K562 (cell line): ENCODE data around the gene METRN. TPM values are rescaled to one million over a fixed set of nuclear protein-coding genes. Genes with fewer than 3 reads are reported as not detected.

Experiments
- BCL6 ChIP-seq: fragments of 250-450 bp; sonication (Bioruptor Pico); IDR thresholded peaks from 2 replicates; pipeline ENCODE4 v1.4.0; 2020
- FOXP4 ChIP-seq: sonication (generic); formaldehyde crosslinking; IDR thresholded peaks from 2 replicates; pipeline ENCODE4 v1.8.0; 2022; ENCODE audit warnings: mild to moderate bottlenecking, missing genetic modification reagents, borderline replicate concordance
- GABPB2 ChIP-seq: fragments of 250-450 bp; sonication (Bioruptor Pico); conservative IDR thresholded peaks from 2 replicates; pipeline ENCODE4 v1.5.1; 2021; ENCODE audit warnings: mild to moderate bottlenecking
- HNRNPK ChIP-seq: fragments of 200-400 bp; formaldehyde crosslinking; IDR thresholded peaks from one replicate; pipeline ENCODE4 v1.6.1; 2018; ENCODE audit warnings: mild to moderate bottlenecking, low read depth, low read length; ENCODE audit not compliant: poor library complexity, severe bottlenecking
- HNRNPL ChIP-seq: fragments of 200-400 bp; formaldehyde crosslinking; IDR thresholded peaks from 2 replicates; pipeline ENCODE4 v1.6.1; 2017; ENCODE audit warnings: low read depth, mild to moderate bottlenecking, low read length
- MTF1 ChIP-seq: fragments of 250-450 bp; sonication (Bioruptor Pico); IDR thresholded peaks from 2 replicates; pipeline ENCODE4 v1.9.0; 2021; ENCODE audit warnings: moderate library complexity, mild to moderate bottlenecking, inconsistent platforms, borderline replicate concordance
- TEAD4 ChIP-seq, 2 experiments: sonication (generic) in 1 of 2; formaldehyde crosslinking in 1 of 2; IDR thresholded peaks; 2 replicates each; pipeline versions ENCODE4 v1.6.1 to v1.8.0; 2012 to 2022; ENCODE audit warnings: borderline replicate concordance in 1 of 2, inconsistent platforms in 1 of 2, low read length in 1 of 2, mild to moderate bottlenecking in 1 of 2, missing genetic modification reagents in 1 of 2
- TRIM25 ChIP-seq: fragments of 450-650 bp; IDR thresholded peaks from 2 replicates; pipeline ENCODE4 v1.7.0; 2016; ENCODE audit warnings: borderline replicate concordance
- XRCC4 ChIP-seq: IDR thresholded peaks from one replicate; pipeline ENCODE4 v1.6.1; 2011; ENCODE audit not compliant: insufficient read depth, insufficient read length; ENCODE audit errors: extremely low read depth
- ZC3H8 ChIP-seq: fragments of 450-650 bp; IDR thresholded peaks from 2 replicates; pipeline ENCODE4 v1.6.1; 2017
- ZNF512 ChIP-seq: IDR thresholded peaks from 2 replicates; pipeline ENCODE4 v1.6.1; 2016; ENCODE audit warnings: missing genetic modification characterization, missing compliant biosample characterization
- ZNF609 ChIP-seq: sonication (generic); formaldehyde crosslinking; IDR thresholded peaks from 2 replicates; pipeline ENCODE4 v1.8.1; 2023; ENCODE audit warnings: missing genetic modification reagents, mild to moderate bottlenecking, borderline replicate concordance
- ZNF740 ChIP-seq, 3 experiments: fragments of 200-800 bp in 1 of 3; sonication (Bioruptor generic) in 1 of 3; sonication (generic) in 1 of 3; formaldehyde crosslinking in 1 of 3; IDR thresholded peaks; 2 replicates each; pipeline versions ENCODE4 v1.6.1 to v1.8.0; 2016 to 2022; ENCODE audit warnings: mild to moderate bottlenecking in 2 of 3, missing compliant biosample characterization in 2 of 3, missing genetic modification characterization in 2 of 3, missing genetic modification reagents in 1 of 3
- polyA plus RNA-seq, 8 experiments: library from polyadenylated mRNA; depleted of rRNA in 4 of 8; stranded (reverse) in 5 of 8; unstranded in 3 of 8; fragments of >200 nt; fragmentation: Nextera tagmentation in 2 of 8; fragmentation: Illumina TruSeq in 1 of 8; extraction: Ambion mirVana in 2 of 8; extraction: Trizol in 1 of 8; gene quantifications; 2 replicates each; pipeline versions ENCODE4 v1.2.1 to v1.2.3, GENCODE V29; 2011 to 2014; ENCODE audit warnings: inconsistent platforms in 1 of 8, missing spikeins in 1 of 8
- total RNA-seq, 7 experiments: library from RNA; depleted of rRNA in 6 of 7; stranded (reverse); fragments of >200 nt in 6 of 7; fragmentation: Illumina TruSeq in 2 of 7; extraction: Trizol in 2 of 7; gene quantifications; 2 replicates each; pipeline versions ENCODE4 v1.2.1 to v1.2.3, GENCODE V29; 2011 to 2021; ENCODE audit warnings: low replicate concordance in 1 of 7

Gene METRN
- total and polyA plus RNA-seq, 9 of the 15 experiments (the other 6 are each of a cell fraction or from before 2014, with no cell fraction given) = 0.20 to 89.8 (median 15.4) TPM

GRCh38 chr16:700684-701584 lies 14.0 kb upstream of the METRN start (continued):
- TF ChIP-seq HNRNPL (no peak), ZNF512 (tag) (no peak), XRCC4 (no peak), ZNF609 (CRISPR knock-in tag) (no peak), GABPB2 (CRISPR knock-in tag) (no peak), ZC3H8 (no peak), TEAD4 (IDR thresholded peaks at IDR 0.05; ENCODE audit: low read length) (no peak), TEAD4 (CRISPR knock-in tag; IDR thresholded peaks at IDR 0.05; ENCODE audit: borderline replicate concordance) (0 out of 2 replicates have a peak, but pooled peaks have one; percentile 64), TRIM25 (no peak), MTF1 (CRISPR knock-in tag) (no peak), ZNF740 (CRISPR knock-in tag; IDR thresholded peaks at IDR 0.05) (no peak), ZNF740 (tag; IDR thresholded peaks at IDR 0.05) (no peak), FOXP4 (peak; percentile 63; the same call in 1 of the 2 replicates), BCL6 (CRISPR knock-in tag) (no peak), HNRNPK (no peak)
